ENCODE data around the gene DNAJC17. TPM values are rescaled to one million over a fixed set of nuclear protein-coding genes. Genes with fewer than 3 reads are reported as not detected.

Gene DNAJC17
- total and polyA plus RNA-seq, 2 experiments from 2014 or later = 36.5 to 53.9 TPM

GRCh38 chr15:40789999-40790398 lies 17.3 kb downstream of the DNAJC17 start:
- no peaks in the 10 kb centered on the region for H4K20me1 ChIP-seq (ENCODE audit: insufficient read depth, poor library complexity, severe bottlenecking)
- no peaks in the 10 kb centered on the region for H3K36me3 ChIP-seq (replicated peaks; ENCODE audit: insufficient read depth, low read depth)
- TF ChIP-seq EZH2 (IDR thresholded peaks at IDR 0.05; ENCODE audit: borderline replicate concordance) (no peak), EZH2phosphoT487 (IDR thresholded peaks at IDR 0.05; ENCODE audit: low read depth, severe bottlenecking, unreplicated experiment) (no peak)
- TF ChIP-seq, protein P1, sequence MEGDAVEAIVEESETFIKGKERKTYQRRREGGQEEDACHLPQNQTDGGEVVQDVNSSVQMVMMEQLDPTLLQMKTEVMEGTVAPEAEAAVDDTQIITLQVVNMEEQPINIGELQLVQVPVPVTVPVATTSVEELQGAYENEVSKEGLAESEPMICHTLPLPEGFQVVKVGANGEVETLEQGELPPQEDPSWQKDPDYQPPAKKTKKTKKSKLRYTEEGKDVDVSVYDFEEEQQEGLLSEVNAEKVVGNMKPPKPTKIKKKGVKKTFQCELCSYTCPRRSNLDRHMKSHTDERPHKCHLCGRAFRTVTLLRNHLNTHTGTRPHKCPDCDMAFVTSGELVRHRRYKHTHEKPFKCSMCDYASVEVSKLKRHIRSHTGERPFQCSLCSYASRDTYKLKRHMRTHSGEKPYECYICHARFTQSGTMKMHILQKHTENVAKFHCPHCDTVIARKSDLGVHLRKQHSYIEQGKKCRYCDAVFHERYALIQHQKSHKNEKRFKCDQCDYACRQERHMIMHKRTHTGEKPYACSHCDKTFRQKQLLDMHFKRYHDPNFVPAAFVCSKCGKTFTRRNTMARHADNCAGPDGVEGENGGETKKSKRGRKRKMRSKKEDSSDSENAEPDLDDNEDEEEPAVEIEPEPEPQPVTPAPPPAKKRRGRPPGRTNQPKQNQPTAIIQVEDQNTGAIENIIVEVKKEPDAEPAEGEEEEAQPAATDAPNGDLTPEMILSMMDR (IDR thresholded peaks at IDR 0.05; ENCODE audit: poor library complexity) = no peak
- H3K9me3 ChIP-seq (ENCODE audit: low read depth) = no peaks in the 10 kb centered on the region
- H3K9me2 ChIP-seq (replicated peaks; ENCODE audit: insufficient read depth) = no peaks in the 10 kb centered on the region
- WGBS (ENCODE audit: low lambda C conversion rate, missing lambda C conversion rate) = 94% methylated on average over 8 of the region's 8 CpGs
- no peak overlapping the region for H3K27ac ChIP-seq
- peaks cover 48% of the 10 kb centered on the region for H3K79me2 ChIP-seq
- DNase-seq (ENCODE audit: low spot score) = no peak
- no peak overlapping the region for H2AFZ ChIP-seq
- H3K4me3 ChIP-seq = no peak overlapping the region
- no peak overlapping the region for H3K4me2 ChIP-seq
- H3K27me3 ChIP-seq = no peaks in the 10 kb centered on the region
- peaks cover 22% of the 10 kb centered on the region for H3K4me1 ChIP-seq (ENCODE audit: insufficient read depth)

DNA sequence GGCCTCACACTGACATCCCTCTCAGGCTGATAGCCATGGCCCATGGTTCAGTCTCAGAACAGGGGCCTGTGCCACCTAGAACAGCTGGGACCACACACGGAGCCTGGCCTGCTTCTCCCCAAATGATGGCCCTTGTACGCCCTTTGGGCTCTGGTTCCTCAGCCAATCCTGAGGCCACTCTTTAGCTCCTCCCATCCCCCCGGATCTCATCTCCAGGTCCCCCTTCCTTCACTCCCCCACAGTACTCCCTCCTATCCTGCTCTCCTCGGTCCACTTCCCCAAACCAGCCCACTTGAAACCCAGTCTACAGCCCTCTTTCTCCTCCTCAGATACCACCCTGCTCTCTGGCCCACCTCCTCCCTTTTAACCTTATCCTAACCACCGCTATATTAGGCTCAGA lies 18.2 kb downstream of the DNAJC17 start:
- H2AFZ ChIP-seq = no peak overlapping the region
- no peak overlapping the region for H3K4me2 ChIP-seq
- peaks cover 45% of the 10 kb centered on the region for H3K79me2 ChIP-seq
- H3K4me1 ChIP-seq (ENCODE audit: insufficient read depth) = peaks cover 22% of the 10 kb centered on the region
- no peaks in the 10 kb centered on the region for H3K36me3 ChIP-seq (replicated peaks; ENCODE audit: insufficient read depth, low read depth)
- no peaks in the 10 kb centered on the region for H3K9me3 ChIP-seq (ENCODE audit: low read depth)
- H3K27ac ChIP-seq = no peak overlapping the region
- TF ChIP-seq, protein P1 (IDR thresholded peaks at IDR 0.05; ENCODE audit: poor library complexity) = no peak
- no peak for TF ChIP-seq EZH2phosphoT487 (IDR thresholded peaks at IDR 0.05; ENCODE audit: low read depth, severe bottlenecking, unreplicated experiment)
- no peak for TF ChIP-seq EZH2 (IDR thresholded peaks at IDR 0.05; ENCODE audit: borderline replicate concordance)
- no peaks in the 10 kb centered on the region for H3K9me2 ChIP-seq (replicated peaks; ENCODE audit: insufficient read depth)
- 83% methylated on average over 4 of the region's 5 CpGs for WGBS (ENCODE audit: low lambda C conversion rate, missing lambda C conversion rate)
- no peak overlapping the region for H3K4me3 ChIP-seq
- no peak for DNase-seq (ENCODE audit: low spot score)
- H4K20me1 ChIP-seq (ENCODE audit: insufficient read depth, poor library complexity, severe bottlenecking) = no peaks in the 10 kb centered on the region
- H3K27me3 ChIP-seq = no peaks in the 10 kb centered on the region

DNA sequence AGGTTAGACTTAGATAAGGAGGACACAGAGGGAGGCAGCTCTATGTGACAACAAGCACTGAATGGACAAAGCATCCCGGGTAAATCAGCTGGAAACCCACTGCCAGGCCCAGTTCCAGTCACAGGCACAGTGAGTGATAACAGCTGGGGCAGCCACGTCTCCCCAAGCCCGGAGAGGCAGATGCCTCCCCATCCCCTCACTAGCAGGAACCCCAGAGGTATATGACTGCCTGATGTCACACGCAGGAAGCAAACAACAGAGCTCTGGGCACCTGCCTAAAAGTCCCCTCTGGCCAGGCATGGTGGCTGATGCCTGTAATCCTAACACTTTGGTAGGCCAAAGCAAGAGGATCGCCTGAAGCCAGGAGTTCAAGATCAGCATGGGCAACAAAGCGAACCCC lies 19.3 kb downstream of the DNAJC17 start:
- H3K27ac ChIP-seq = peak overlapping the region; percentile 83
- H3K79me2 ChIP-seq = peaks cover 47% of the 10 kb centered on the region
- no peaks in the 10 kb centered on the region for H3K36me3 ChIP-seq (replicated peaks; ENCODE audit: insufficient read depth, low read depth)
- WGBS (ENCODE audit: low lambda C conversion rate, missing lambda C conversion rate) = 73% methylated on average over 6 of the region's 6 CpGs
- H2AFZ ChIP-seq = no peak overlapping the region
- H3K4me1 ChIP-seq (ENCODE audit: insufficient read depth) = peaks cover 17% of the 10 kb centered on the region
- no peaks in the 10 kb centered on the region for H3K27me3 ChIP-seq
- TF ChIP-seq EZH2phosphoT487 (IDR thresholded peaks at IDR 0.05; ENCODE audit: low read depth, severe bottlenecking, unreplicated experiment) (no peak), EZH2 (IDR thresholded peaks at IDR 0.05; ENCODE audit: borderline replicate concordance) (no peak)
- TF ChIP-seq, protein P1 (IDR thresholded peaks at IDR 0.05; ENCODE audit: poor library complexity) = no peak
- H4K20me1 ChIP-seq (ENCODE audit: insufficient read depth, poor library complexity, severe bottlenecking) = no peaks in the 10 kb centered on the region
- no peak for DNase-seq (ENCODE audit: low spot score)
- no peak overlapping the region for H3K4me3 ChIP-seq
- no peaks in the 10 kb centered on the region for H3K9me3 ChIP-seq (ENCODE audit: low read depth)
- peak overlapping the region; percentile 12 for H3K4me2 ChIP-seq
- no peaks in the 10 kb centered on the region for H3K9me2 ChIP-seq (replicated peaks; ENCODE audit: insufficient read depth)

Data from hepatocyte (in vitro differentiated cells).